GM20431 (cell line): ENCODE data around the gene STK35.
"Not testable (repeated sequence)": the region's sequence is repeated elsewhere in the genome, so short reads cannot be mapped to it uniquely, and the experiment has no call there.

Source experiments
- in situ Hi-C: fragments of 300-500 bp; cut with MseI, MboI; formaldehyde crosslinking; loops from one replicate; pipeline ENCODE4 v1.15.0; 2020; ENCODE audit warnings: low sequenced_read_pairs; ENCODE audit not compliant: unreplicated experiment

Gene STK35

DNA sequence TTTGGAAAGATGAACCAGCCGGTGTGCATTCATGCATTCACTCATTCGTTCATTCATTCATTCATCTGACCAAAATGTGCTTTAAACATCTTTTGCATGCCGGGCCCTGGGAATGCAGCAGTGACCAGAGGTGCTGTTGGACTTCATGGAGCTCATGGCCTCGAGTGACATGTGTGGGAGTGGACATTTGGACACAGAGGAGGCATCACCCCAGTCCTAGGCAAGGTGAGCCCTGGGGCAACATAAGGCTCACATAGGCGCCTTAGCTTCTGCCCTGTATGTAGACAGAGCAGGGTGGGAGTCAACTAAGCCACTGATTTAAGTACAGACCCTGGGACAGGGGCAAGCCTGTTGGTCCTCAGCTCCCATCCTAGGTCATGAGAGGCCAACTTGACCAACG, 71.6 kb downstream of the STK35 start:
- in situ Hi-C loops = loop anchor here (25.0 kb wide), 1 partner anchor 186 kb away; the partner anchor contains the start of gene PDYN

DNA sequence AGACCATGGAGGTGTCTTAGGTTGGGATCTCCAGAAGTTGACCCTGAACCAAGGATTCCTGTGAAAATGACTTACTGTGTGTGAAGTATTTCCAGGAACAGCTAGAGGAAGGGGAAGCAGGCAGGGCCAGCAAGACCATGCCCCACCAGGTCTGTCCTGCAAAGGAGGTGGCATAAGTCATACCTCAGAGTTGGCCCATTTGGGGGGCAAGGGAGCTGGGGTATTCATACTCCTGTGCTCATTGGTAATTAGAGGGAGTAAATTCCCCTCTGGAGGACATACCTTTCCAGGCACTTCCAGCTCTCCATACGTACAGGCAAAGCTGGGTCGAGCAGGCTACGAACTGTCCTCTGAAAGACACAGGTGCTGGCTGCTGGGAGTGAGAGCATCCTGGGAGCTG, 72.4 kb downstream of the STK35 start:
- in situ Hi-C loops = loop anchor here (25.0 kb wide), 1 partner anchor 187 kb away; the partner anchor contains the start of gene PDYN

DNA sequence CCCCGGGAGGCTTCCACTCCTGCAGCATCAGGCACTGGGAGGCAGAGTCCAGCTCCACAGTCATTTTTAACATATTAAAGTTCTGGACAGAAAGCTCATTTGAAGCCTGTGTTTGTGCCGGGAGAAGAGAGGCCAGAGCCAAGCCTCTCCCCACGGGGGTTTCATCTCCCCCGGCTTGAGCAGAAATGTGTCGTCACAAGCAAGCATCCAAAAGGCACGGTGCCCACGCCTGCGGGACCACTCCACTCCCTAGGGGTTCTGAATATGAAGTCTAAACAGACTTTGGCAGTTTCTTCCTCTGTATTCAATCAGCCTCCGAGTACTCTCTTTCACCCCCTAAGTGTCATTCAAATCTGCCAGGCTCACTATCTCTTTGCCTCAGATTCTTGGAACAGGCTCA, 75.3 kb downstream of the STK35 start:
- in situ Hi-C loops = no loop called here

DNA sequence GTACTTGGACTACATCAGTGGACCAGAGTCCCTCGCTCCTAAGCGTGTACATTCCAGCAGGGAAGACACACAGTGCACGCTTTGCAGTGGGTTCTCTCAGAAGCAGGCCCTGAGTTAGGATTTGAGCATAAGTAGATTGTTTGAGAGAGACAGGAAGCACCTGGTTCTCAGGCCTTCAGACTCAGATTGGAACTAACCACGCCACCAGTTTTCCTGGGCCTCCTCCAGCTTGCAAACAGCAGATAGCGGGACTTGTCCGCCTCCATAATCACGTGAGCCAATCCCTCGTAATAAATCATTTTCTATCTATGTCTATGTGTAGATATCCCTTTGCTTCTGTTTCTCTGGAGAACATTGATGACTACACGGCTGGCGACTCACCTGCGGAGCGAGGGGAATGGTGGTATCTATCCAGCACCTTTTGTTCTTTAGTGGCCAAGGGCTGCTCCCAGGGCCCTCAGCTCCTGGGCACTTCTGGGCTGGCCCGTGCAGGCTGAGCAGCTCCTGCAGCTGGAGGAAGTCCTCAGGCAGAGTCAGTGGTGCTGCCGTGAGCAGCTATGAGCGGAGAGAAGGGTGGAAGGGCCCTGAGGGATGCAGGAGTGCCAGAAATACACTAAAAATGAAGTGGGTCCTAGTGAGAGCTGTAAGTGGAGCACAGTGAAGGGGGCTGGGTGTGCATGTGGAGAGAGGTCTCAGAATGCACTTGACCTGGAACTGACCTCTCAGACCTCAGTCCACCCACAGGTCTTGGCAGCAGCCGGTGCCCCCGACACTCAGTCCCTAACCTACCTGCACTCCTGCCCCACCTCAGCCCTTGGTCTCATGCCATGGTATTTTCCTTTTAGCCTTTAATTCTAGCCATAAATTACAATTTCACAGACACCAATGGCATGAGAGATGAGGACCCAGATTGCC, 76.9 kb downstream of the STK35 start:
- in situ Hi-C loops = no loop called here

DNA sequence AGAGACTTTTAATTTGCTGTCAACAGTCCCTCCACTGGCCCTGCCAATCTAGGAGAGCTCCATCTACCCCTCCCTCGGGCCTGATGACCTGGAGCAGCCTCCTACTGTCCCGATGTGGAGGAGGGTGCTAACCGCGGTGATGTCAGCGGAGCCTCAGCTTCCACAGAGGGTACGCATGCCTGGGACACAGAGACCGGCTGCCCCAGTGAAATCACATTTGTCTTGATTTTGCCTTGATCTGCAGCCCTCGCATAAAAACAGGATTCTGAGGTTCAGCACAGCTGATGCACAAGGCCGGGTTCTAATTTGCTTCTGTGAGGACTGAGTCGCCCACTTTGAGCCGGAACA, 77.6 kb downstream of the STK35 start:
- in situ Hi-C loops = no loop called here

DNA sequence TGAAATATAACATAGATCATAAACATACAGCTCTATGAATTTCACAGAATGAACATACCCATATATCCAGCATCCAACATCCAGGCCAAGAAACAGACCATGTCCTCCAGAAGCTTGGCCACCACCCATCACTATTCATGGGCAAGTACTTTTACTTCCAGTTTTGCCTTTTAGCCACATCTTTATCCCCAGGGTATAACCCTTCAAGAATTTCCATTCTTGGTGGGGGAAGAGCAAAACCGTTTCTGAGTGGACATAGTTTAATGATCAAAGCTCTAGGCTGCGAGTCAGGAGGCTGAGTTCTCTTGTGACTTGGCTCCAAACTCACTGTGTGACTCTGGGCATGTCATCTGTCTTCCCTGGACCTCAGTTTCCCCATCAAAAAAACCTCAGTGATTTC, 78.3 kb downstream of the STK35 start:
- in situ Hi-C loops = no loop called here

DNA sequence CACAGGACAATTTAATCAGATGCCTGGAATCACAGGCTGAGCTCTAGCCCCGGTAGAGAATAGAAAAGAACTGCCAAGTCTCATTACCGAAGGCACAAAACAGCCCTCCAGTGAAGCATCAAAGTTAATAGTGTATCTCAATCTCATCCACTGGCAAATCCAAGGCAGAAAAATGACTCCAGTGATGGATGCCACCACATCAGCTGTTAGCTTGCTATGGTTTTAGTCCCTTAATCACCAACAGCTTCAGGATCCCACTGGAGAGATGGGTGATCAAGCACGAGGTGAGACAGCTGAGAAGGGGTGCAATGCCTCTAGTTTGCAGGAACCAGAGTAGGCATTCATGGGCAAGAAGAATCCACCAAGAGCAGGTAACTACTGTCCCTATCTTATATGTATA, 81.8 kb downstream of the STK35 start:
- in situ Hi-C loops = no loop called here

DNA sequence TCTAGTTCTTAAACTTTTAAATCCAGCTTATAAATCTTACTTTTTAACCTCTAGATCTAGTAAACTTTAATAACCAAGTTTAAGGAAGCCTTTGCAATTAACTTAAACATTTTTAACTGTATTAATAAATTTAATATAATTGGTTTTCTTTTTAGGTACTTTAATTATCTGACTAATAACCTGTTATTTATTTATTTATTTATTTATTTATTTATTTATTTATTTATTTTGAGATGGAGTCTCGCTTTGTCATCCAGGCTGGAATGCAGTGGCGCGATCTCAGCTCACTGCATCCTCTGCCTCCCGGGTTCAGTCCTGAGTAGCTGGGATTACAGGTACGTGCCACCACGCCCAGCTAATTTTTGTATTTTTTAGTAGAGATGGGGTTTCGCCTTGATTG, 83.3 kb downstream of the STK35 start:
- in situ Hi-C loops = not testable (repeated sequence)

DNA sequence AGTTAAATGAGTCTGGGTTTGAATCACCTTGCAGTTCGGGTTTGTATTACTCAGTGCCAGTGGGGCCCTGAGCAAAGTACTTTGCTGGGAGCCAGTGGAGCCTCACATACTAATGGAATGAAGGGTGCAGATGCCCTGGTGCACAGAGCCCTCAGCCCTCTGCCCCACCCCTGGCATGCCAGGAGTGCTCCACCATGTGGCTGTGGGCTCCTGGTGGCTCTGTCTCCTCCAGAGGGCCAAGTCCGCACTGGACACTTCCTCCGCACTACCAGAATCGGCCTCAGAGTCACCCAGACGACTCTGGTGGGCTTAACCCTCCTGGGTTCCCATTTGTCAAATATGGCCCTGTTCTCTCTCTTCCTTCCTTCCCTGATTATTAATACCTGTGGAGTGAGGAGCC, 94.0 kb downstream of the STK35 start:
- in situ Hi-C loops = no loop called here

DNA sequence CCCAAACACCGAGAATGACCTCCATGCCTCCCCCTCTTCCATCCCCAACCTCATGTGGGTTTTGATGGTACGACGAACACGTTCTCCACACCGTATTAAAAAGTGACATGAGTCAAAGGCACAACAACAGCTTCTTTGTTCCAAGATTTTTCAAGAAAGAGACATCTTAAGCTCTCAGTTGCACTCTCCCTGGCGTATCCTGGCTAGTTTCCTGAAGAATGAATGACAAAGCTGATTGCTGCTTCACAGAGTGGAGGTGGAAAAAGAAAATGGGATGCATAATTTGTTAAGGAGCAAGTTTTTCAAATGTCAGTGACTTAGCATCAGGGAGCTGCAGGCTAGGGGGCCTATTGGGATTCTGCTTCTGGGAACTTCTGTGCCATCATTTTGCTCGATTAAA, 95.5 kb downstream of the STK35 start:
- in situ Hi-C loops = no loop called here
